ENCODE data around the gene RNF7.
"Not testable (repeated sequence)": the region's sequence is repeated elsewhere in the genome, so short reads cannot be mapped to it uniquely, and the experiment has no call there.

The RNF7 gene

GRCh38 chr3:141783632-141784031 is 45.5 kb downstream of the RNF7 start:
- Histone ChIP-seq H3K27me3 (no peaks in the 10 kb centered on the region), H3K4me1 (peaks cover 0 to 13% (median 8%) of the 10 kb centered on the region in 10 experiments; a peak in 13 of 20 replicates), H3K9ac (no peak overlapping the region), H3K4me3 (no peak overlapping the region), H3K27ac (no peak overlapping the region), H4K20me1 (no peaks in the 10 kb centered on the region), H3K4me2 (peak overlapping the region in 7 of 11 experiments; percentile 28 to 55 (median 53); a peak in 13 of 22 replicates), H3K36me3 (no peaks in the 10 kb centered on the region), H3K9me3 (replicated peaks in 1 of 11) (peaks cover 0 to 8% (median 0%) of the 10 kb centered on the region in 11 experiments; a peak in 5 of 22 replicates)
- TF ChIP-seq Cebpa-rat (IDR thresholded peaks at IDR 0.05), result no peak

- Histone ChIP-seq H3K9ac (no peak overlapping the region), H3K4me1 (peaks cover 0 to 13% (median 8%) of the 10 kb centered on the region in 10 experiments; a peak in 13 of 20 replicates), H3K4me3 (no peak overlapping the region), H3K27ac (no peak overlapping the region), H3K9me3 (replicated peaks in 1 of 11) (peaks cover 0 to 8% (median 0%) of the 10 kb centered on the region in 11 experiments; a peak in 5 of 22 replicates), H4K20me1 (no peaks in the 10 kb centered on the region), H3K27me3 (no peaks in the 10 kb centered on the region), H3K4me2 (peak overlapping the region in 7 of 11 experiments; percentile 28 to 55 (median 53); a peak in 14 of 22 replicates), H3K36me3 (no peaks in the 10 kb centered on the region)
- no peak for TF ChIP-seq Cebpa-rat (IDR thresholded peaks at IDR 0.05)
Measured at GRCh38 chr3:141784096-141784495, 46.0 kb downstream of the RNF7 start.

- no peak for TF ChIP-seq Cebpa-rat (IDR thresholded peaks at IDR 0.05)
Measured at GRCh38 chr3:141784531-141784930, 46.4 kb downstream of the RNF7 start.

GRCh38 chr3:141788149-141788548 is 50.1 kb downstream of the RNF7 start:
- no peaks in the 10 kb centered on the region for H4K20me1 ChIP-seq
- no peak overlapping the region for H3K9ac ChIP-seq
- H3K9me3 ChIP-seq (replicated peaks in 1 of 11), result no peaks in the 10 kb centered on the region
- H3K4me3 ChIP-seq, result no peak overlapping the region
- TF ChIP-seq Cebpa-rat (IDR thresholded peaks at IDR 0.05), result no peak
- H3K4me2 ChIP-seq, result no peak overlapping the region
- peaks cover 0 to 15% (median 8%) of the 10 kb centered on the region in 10 experiments; a peak in 13 of 20 replicates for H3K4me1 ChIP-seq
- no peaks in the 10 kb centered on the region for H3K36me3 ChIP-seq
- H3K27me3 ChIP-seq, result no peaks in the 10 kb centered on the region
- no peak overlapping the region for H3K27ac ChIP-seq

More at GRCh38 chr3:141784531-141784930, 46.4 kb downstream of the RNF7 start:
- Histone ChIP-seq H3K4me2 (peak overlapping the region in 7 of 11 experiments; percentile 28 to 55 (median 53); a peak in 14 of 22 replicates), H4K20me1 (no peaks in the 10 kb centered on the region), H3K27ac (no peak overlapping the region), H3K9me3 (replicated peaks in 1 of 11) (peaks cover 0 to 7% (median 0%) of the 10 kb centered on the region in 11 experiments; a peak in 5 of 22 replicates), H3K27me3 (no peaks in the 10 kb centered on the region), H3K36me3 (no peaks in the 10 kb centered on the region), H3K4me3 (no peak overlapping the region), H3K9ac (no peak overlapping the region), H3K4me1 (peaks cover 0 to 13% (median 8%) of the 10 kb centered on the region in 10 experiments; a peak in 13 of 20 replicates)

- H3K36me3 ChIP-seq; H3K9ac ChIP-seq; H3K4me2 ChIP-seq; H3K27me3 ChIP-seq; H3K4me3 ChIP-seq; H4K20me1 ChIP-seq; H3K27ac ChIP-seq; H3K9me3 ChIP-seq (replicated peaks in 1 of 11): not testable (repeated sequence)
- peaks cover 0 to 18% (median 11%) of the 10 kb centered on the region in 10 experiments; a peak in 15 of 20 replicates for H3K4me1 ChIP-seq
Measured at GRCh38 chr3:141788750-141789149, 50.7 kb downstream of the RNF7 start.

GRCh38 chr3:141789281-141789680 is 51.2 kb downstream of the RNF7 start:
- H3K36me3 ChIP-seq, result no peaks in the 10 kb centered on the region
- H3K9ac ChIP-seq, result no peak overlapping the region
- TF ChIP-seq Cebpa-rat (IDR thresholded peaks at IDR 0.05), result no peak
- H3K27ac ChIP-seq, result no peak overlapping the region
- no peaks in the 10 kb centered on the region for H3K27me3 ChIP-seq
- H3K4me3 ChIP-seq, result no peak overlapping the region
- no peaks in the 10 kb centered on the region for H3K9me3 ChIP-seq (replicated peaks in 1 of 11)
- H3K4me2 ChIP-seq, result no peak overlapping the region
- H3K4me1 ChIP-seq, result peaks cover 4 to 18% (median 12%) of the 10 kb centered on the region in 10 experiments; a peak in 19 of 20 replicates
- H4K20me1 ChIP-seq, result no peaks in the 10 kb centered on the region

- Histone ChIP-seq H3K9me3 (replicated peaks in 1 of 11) (no peaks in the 10 kb centered on the region), H3K4me2 (no peak overlapping the region), H4K20me1 (no peaks in the 10 kb centered on the region), H3K27ac (no peak overlapping the region), H3K4me3 (no peak overlapping the region), H3K4me1 (peaks cover 7 to 22% (median 18%) of the 10 kb centered on the region in 10 experiments), H3K27me3 (no peaks in the 10 kb centered on the region), H3K36me3 (no peaks in the 10 kb centered on the region), H3K9ac (no peak overlapping the region)
- no peak for TF ChIP-seq Cebpa-rat (IDR thresholded peaks at IDR 0.05)
Measured at GRCh38 chr3:141790171-141790570, 52.1 kb downstream of the RNF7 start.

GRCh38 chr3:141792495-141792894 is 54.4 kb downstream of the RNF7 start:
- Histone ChIP-seq H3K4me2 (no peak overlapping the region), H3K36me3 (no peaks in the 10 kb centered on the region), H3K4me3 (no peak overlapping the region), H4K20me1 (no peaks in the 10 kb centered on the region), H3K9me3 (replicated peaks in 1 of 11) (no peaks in the 10 kb centered on the region), H3K27ac (no peak overlapping the region), H3K27me3 (no peaks in the 10 kb centered on the region), H3K4me1 (peaks cover 28 to 44% (median 40%) of the 10 kb centered on the region in 10 experiments), H3K9ac (no peak overlapping the region)
- TF ChIP-seq Cebpa-rat (IDR thresholded peaks at IDR 0.05), result peak in 1 of 11 experiments; percentile 54; a peak in 1 of 22 replicates

- H3K4me2 ChIP-seq, result peak overlapping the region in 10 of 11 experiments; percentile 4 to 94 (median 90); a peak in 19 of 22 replicates
- no peak for TF ChIP-seq Cebpa-rat (IDR thresholded peaks at IDR 0.05)
- H3K36me3 ChIP-seq, result no peaks in the 10 kb centered on the region
- no peaks in the 10 kb centered on the region for H4K20me1 ChIP-seq
- H3K4me1 ChIP-seq, result peaks cover 39 to 56% (median 51%) of the 10 kb centered on the region in 10 experiments
- H3K27ac ChIP-seq, result peak overlapping the region in 5 of 11 experiments; percentile 93 to 99 (median 95); a peak in 9 of 22 replicates
- no peaks in the 10 kb centered on the region for H3K9me3 ChIP-seq (replicated peaks in 1 of 11)
- H3K9ac ChIP-seq, result peak overlapping the region in 2 of 11 experiments; percentile 5 to 7; a peak in 2 of 22 replicates
- no peak overlapping the region for H3K4me3 ChIP-seq
- no peaks in the 10 kb centered on the region for H3K27me3 ChIP-seq
Measured at GRCh38 chr3:141793476-141794260, 55.6 kb downstream of the RNF7 start.
